Stimulated activated CD4-positive, alpha-beta T cell treated with anti-CD3 and anti-CD28 coated beads, Interleukin-12 subunit alpha, Interleukin-12 subunit beta, amount 100 ng/mL, for 24 hours (primary cell): Measurements from ENCODE around the gene HS1BP3.

Experiments
- DNase-seq, 2 experiments: peaks; one replicate each; pipeline ENCODE4 v3.0.0-alpha.2; 2020; ENCODE audit warnings: low read depth in 2 of 2

HS1BP3 gene

DNA sequence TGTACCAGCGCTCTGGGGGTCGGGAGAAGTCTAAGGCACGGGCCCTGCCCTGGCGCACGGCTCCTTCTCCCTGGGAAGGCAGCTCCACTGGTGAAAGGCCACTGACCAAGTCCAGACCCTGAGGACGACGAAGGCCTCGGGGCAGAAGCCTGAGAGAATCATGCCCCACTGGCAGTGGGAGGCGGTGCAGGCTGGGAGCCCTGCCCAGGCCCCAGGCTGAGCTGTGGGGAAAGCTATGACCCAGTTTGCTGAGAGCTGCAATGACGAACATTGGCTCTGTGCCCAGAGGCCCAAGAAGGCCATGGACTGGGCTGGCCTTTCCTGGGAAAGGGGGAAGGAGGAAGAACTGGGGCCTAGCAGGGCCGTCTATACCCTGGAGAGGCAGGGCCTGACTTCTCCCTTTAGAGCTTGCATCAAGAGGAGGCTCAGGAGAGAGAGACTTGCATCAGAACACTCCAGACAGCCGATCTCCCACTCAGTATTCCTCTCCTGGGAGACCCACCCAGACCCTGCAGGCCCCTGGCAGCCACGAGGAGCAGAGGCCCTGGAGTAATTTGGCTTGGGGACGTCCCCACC is 32.9 kb downstream of the HS1BP3 start:
- DNase-seq: no peak

GRCh38 chr2:20617081-20617575 is 33.8 kb downstream of the HS1BP3 start:
- DNase-seq: no peak

- no peak for DNase-seq
Observed at GRCh38 chr2:20616341-20616871, 34.5 kb downstream of the HS1BP3 start.

- DNase-seq: no peak
Observed at GRCh38 chr2:20615466-20616241, 35.2 kb downstream of the HS1BP3 start.

GRCh38 chr2:20615068-20615465 is 35.8 kb downstream of the HS1BP3 start:
- DNase-seq: no peak

DNA sequence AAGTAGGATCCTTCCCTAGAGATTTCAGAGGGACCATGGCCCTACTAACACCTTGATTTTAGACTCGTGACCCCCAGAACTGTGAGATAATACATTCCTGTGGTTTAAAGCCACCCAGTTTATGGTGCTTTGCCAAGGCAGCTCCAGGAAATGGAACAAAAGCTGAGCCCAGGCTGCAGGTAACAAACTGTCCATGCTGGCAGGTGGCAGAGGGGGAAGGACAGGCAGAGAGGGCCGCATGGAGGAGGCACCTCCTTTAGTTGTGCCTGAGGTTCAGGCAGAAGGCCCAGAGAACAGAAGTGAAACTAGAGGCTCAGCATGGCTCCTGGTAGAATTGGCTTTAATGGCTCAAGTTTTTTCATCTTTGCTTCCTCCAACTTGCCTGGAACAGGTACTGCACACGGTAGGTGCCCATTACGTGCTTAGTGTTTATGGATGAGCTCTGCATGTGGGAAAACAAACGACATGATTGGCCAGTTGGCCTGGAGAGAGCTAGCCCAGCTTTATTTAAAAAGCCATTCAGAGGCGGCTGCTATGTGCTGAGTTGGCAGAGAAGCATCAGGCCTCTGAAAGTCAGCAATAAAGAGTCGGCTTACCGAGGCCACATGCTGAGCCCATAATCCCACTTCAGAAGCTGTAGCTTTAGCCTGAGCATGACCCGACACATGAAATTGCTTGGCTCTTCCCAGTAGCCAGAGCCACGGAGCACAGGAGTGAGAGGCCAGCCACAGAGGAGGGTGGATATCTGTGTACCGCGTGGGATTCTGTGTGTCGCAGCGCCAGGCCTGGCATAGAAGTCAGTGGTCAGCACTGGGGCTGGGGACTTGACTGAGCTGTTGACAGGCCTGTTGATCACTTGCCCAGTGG is 36.5 kb downstream of the HS1BP3 start:
- no peak for DNase-seq

DNA sequence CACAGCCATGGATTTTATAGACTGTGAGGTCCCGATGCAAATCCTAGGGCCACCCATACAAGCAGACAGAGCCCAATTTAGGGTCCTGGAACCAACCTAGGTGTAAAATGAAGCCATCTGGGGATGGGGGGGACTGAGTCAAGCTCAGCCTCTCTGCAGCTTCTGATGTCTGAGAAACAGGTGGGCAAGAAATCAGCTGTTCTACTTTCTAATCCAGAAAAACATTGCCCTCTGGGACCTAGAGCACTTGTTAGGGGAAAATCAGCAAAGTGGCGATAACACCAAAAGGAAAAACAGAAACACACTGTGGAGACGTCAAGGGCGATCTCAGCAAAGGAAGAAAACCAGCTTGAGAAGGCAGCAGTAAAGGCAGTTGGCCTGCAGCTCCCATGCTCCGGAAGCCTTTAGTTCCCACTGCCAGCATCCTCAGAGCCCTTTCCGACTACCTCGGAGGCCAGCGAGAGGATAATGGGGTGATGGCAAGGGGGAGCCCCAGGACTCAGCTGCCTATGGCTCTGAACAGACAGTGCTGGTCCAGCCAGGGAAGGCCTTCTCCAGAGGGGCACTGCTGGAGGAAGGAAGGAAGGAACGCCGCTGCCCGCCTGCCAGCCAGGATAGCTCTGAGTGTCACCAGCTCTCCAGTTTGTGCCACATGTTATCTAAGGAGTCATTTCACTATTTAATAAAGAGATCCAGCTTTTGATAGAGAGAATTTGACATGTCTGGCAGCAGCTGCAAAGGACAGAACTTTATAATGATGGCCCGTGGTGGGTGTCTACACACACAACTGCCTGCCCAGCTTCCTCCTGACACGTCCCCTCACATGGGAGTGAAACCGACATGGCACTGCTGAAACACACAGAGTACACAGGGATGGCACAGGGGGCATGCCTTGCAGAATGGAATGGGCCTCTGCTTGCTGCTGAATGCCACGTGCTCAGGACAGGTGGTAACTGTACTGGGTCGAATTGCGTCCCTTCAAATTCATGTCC is 37.7 kb downstream of the HS1BP3 start:
- DNase-seq: no peak

GRCh38 chr2:20611844-20612356 is 39.0 kb downstream of the HS1BP3 start:
- no peak for DNase-seq

- DNase-seq: no peak
Observed at GRCh38 chr2:20611077-20611843, 39.6 kb downstream of the HS1BP3 start.

- no peak for DNase-seq
Observed at GRCh38 chr2:20609995-20610357, 40.9 kb downstream of the HS1BP3 start.

DNA sequence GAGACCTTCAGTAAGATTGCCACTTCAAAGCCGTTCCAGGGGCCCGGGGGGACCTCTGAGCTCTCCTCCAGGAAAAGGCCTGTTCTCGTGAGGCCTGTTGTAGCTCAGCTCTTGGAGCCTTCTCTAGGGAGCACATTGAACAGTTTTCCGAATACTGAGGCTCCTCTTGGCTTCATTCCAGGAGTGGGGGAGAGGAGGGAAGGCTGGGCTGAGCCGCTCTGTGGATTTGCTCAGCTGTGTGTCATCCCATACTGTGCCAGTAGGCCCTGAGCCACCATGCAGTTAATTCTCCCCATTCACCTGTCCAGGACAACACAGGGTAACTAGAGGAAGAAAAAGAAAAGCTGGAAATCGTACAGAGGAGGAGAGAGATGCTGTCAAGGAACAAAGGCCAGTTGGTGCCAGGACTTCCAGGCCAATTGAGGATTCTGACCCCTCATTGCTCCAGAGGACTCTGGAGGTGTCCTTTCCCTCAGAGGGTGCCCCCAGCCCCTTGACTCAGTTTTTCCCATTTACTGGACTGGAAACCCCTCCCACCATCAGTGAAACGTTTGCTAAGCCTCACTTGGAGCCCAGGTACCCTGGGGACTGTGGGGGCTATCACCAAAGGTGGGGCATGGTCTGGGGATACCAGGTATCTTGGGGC is 41.4 kb downstream of the HS1BP3 start:
- no peak for DNase-seq

GRCh38 chr2:20608666-20609348 is 42.1 kb downstream of the HS1BP3 start:
- no peak for DNase-seq

DNA sequence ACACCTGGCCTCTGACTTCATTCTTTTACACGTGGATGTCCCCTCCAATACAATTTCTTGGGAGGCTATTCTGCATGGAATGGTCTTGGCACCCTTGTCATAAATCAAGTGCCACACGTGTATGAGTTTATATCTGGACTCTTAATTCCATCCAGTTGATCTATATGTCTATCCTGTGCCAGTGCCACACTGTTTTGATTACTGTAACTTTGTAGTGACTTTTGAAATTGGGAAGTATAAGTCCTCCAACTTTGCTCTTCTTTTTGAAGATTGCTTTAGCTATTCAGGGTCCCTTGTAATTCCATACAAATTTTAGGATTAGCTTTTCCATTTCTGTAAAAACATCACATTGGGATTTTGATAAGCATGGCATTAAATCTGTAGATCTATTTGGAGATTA is 43.5 kb downstream of the HS1BP3 start:
- DNase-seq: no peak

- no peak for DNase-seq
Observed at GRCh38 chr2:20606198-20606597, 44.7 kb downstream of the HS1BP3 start.

DNA sequence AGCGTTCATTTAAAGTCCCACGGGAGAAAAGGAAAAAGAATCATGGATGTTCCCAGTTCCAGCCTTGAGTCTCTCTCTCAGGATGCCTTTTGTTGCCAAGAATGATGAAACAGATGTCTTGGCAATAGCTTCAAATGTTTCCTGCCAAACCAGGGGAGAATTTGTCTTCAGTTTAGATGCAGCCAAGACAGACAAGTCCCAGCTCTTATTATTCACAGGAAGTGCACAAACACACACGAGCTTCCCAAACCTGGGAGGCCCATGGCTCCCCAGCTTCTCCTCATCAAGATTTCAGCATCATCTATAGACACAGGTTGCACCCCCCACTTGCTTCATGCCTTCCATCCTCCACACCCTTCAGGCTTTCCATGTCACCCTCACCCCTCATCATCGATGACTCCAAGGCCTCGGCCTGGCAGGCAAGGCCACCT is 45.9 kb downstream of the HS1BP3 start:
- DNase-seq: no peak

DNA sequence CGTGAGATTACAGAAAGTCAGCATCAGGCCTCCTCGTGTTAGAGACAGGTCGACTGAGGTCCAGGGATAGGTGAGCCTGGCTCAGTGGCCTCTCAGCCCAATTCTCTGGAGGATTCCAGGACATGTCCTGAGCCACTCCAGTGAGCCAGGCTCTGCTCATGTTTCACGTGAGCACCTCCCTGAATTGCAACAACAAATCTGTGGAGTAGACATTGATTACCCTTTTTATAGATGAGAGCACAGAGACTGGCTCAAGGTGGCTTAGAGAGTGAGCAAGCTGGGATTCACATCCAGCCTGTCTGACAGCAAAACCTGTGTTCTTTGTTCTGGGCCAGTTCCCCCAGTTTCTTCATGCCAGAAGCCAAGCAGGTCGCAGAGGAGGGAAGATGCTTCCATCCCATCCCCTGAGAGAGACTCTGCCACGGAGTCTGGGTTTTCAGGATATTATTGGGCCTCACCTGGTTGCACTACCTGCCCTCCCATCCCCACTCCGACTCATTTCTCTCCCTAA is 46.4 kb downstream of the HS1BP3 start:
- DNase-seq: no peak

DNA sequence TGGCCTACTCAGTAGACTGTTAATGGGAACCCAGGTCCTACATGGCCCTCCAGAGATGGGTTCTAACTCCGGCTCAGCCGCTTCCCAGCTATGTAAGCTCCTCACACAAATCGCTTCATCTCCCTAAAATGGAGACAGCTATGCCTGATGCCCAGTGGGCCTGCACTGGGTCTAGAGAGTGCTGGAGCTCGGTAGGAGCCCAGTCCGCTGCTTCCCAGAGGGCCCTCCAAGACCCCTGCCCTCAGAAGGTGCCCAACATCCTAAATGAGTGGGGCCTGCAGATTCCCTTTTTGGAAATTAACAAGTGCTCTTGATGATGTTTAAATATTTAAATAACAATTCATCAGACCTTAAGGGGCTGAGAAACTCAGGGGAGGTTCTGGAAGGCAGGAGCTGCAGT is 47.1 kb downstream of the HS1BP3 start:
- DNase-seq: no peak

DNA sequence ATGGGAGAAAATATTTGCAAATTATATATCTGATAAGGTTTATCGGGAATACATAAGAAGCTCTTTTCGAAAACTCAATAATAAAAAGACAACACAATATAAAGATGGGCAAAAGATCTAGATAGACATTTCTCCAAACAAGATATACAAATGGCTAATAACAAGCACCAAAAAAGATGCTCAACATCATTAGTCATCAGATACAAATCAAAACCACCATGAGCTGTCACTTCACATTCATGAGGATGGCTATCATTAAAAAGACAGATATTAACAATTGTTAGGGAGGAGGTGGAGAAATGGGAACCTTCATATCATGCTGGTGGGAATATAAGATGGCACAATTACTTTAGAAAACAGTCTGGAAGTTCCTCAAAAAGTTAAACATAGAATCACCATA is 48.1 kb downstream of the HS1BP3 start:
- no peak for DNase-seq
